CD4-positive, alpha-beta T cell treated with Interleukin-12 subunit alpha and Interleukin-12 subunit beta, for 1 hour (primary cell): ENCODE data around the gene ARGLU1.
"Not testable (repeated sequence)": the region's sequence is repeated elsewhere in the genome, so short reads cannot be mapped to it uniquely, and the experiment has no call there.

Experiments
- DNase-seq: peaks from one replicate; pipeline ENCODE4 v3.0.0-alpha.2; 2020

Gene ARGLU1

GRCh38 chr13:106567474-106568298 lies at the start of gene ARGLU1:
ARGLU1 (minus strand) TSS chr13:106568137; CDS start chr13:106567919, 218 bp downstream.
- peak; percentile 96 for DNase-seq

DNA sequence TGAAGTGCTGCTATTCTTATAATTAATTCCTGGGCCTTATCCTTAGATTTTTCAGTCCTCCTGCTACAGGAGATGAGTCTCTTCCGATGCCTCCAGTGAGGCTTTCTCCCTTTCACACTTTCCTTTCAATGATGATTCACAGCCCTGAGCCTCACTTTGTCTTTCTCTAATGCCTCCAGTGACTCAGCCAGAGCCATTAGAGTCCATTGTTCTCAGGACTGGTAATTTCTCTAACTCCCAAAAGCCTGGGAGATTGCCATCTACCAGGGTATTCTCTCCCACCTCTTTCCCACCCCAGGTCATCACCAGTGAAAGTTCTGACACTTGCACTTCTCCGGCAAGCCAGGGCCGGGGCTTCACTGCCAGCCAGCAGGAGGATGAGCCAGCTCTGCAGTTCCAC lies 49.6 kb upstream of the ARGLU1 start:
- no peak for DNase-seq

DNA sequence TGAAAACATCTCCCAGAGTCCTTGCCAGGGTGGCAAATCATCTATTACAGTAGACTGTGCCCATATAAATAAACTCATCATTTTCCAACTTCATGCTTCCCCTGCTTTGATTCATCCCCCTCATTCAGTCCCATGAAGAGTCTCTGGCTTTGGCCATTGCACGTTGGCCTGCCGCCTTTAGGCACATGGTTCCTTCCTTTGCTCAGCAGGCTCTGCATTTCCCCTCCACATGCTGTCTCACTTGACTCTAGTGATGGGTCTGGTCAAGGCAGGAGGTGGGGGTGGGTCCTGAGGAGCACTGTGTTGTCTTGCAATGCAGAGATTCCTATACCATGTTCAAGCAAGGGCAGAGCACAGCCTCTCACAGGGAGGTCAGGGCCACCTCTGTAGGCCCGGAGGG lies 48.8 kb upstream of the ARGLU1 start:
- DNase-seq, result no peak

DNA sequence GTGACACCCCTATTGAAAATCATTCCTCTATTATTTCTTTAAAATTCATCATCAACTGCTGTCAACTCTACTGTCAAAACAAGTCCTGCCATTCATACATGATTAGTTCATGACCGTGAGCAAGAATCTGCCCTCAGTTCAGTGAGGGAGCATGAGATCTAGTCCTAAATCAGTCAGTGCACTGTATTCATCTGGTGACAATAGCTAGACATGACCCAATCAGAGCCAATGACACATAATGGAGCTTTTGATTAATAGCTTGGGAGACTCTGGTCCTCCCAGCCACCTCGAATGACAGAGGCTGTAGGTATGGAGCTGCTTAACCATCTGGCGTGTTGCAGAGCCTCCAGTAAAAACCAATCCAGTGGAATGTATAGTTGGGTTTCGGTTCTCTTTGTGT lies 46.9 kb upstream of the ARGLU1 start:
- no peak for DNase-seq

DNA sequence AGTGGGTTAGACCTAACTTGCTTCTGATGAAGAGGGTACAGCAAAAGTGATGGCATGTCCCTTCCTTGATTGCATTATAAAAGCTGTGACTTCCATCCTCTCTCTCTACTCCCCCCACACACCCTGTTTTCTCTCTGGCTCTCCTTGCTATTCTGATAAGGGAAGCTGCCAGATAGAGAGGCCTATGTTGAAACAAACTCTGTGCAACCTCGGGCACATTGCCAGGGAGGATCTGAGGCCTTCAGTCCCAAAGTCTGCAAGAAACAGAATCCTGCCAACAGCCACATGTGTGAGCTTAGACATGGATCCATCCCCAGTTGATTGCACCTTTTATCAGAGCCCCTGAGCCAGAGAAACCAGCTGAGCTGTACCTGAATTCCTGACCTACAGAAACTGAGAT lies 44.8 kb upstream of the ARGLU1 start:
- no peak for DNase-seq

DNA sequence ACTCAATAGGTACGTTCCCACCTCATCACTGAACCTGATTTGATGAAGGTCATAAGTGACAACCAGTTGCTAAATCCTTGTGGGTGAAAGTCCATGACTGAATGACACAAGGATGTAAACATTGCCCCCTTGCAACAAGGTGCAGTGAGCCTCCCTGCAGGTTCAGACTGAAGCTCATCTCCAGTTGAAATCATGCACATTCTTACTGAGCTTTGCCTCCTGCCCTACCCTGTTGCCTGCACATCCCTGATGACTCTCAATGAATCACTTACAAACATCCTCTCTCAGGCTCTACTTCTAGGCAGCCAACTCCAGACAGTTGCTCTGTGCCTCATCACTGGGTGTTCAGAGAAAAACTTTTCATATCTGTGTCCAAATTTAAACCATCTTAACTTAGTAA lies 42.5 kb upstream of the ARGLU1 start:
- no peak for DNase-seq

DNA sequence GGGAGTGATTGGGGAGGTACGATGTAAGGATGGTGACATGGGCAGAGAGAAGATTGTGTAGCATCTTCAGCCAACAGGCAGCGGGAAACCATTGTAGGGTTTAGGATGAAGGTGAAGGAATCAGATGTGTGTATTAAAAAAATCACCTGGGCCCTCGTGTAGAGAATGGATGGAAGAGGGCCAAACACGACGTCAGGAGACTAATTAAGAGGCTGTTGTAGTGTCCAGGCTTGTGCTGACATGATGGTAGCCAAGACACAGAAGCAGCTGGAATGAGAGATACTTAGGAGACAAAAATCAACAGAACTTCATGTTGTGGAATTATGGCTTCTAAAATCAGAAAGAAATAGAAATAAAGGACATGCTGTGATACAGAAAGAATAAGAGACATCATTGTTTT lies 41.2 kb upstream of the ARGLU1 start:
- DNase-seq, result no peak

DNA sequence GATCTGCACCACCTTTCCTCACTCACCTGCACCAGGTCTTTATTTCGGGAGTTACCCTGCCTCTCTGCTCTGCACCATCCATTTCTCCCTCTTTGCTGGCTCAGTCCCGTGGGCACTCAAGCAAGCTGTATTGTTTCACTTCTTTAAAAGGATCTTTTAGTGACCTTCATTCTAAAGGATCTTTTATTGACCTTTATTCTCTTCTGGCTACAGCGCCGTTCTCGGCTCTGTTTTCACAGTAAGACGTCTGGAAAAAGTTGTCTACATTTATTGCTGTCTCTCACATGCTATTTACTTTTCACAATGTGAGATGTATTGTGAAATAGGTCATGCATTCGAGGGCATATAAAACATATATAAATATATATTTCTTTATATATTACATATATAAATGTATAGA lies 35.6 kb upstream of the ARGLU1 start:
- no peak for DNase-seq

DNA sequence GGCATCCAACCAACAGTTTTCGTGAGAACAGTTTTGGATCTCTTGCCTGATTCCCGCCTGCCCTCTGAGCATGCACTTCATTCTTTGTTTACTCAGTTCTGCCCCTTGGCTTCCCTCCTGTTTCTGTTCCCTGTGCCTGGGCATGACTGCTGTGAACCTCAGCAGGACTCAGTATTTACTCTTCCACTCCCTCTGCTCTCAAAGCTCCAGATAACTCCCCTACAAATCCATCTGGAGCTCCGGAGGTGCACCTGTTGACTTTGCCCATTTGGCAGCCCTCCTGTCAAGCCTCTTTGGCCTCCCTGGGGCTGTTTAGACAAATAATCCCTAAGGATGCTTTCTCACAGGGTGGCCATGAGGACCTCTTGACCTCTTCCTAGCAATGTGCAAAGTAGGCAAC lies 34.2 kb upstream of the ARGLU1 start:
- DNase-seq, result no peak

DNA sequence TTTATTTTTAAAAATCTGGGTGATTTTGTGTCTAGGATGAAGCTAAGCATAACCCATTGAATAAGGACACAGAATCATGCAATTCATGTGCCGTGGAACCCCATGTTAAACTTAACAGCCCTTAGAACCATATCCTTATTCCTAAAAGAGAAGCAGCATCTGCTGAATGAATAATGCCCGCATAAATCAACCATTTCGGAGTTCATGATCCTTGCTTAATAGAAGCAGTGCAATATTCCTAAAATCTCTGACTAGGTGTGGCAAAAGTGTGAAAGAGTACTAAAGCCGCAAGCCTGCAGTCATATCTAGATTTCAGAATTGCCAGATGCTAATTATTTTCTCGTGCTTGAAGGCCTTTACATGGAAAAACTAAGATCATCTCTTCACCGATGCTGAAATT lies 33.6 kb upstream of the ARGLU1 start:
- DNase-seq, result no peak

- not testable (repeated sequence) for DNase-seq
Observed at GRCh38 chr13:106600798-106601135, 32.8 kb upstream of the ARGLU1 start.

- no peak for DNase-seq
Observed at GRCh38 chr13:106599875-106600797, 32.2 kb upstream of the ARGLU1 start.

DNA sequence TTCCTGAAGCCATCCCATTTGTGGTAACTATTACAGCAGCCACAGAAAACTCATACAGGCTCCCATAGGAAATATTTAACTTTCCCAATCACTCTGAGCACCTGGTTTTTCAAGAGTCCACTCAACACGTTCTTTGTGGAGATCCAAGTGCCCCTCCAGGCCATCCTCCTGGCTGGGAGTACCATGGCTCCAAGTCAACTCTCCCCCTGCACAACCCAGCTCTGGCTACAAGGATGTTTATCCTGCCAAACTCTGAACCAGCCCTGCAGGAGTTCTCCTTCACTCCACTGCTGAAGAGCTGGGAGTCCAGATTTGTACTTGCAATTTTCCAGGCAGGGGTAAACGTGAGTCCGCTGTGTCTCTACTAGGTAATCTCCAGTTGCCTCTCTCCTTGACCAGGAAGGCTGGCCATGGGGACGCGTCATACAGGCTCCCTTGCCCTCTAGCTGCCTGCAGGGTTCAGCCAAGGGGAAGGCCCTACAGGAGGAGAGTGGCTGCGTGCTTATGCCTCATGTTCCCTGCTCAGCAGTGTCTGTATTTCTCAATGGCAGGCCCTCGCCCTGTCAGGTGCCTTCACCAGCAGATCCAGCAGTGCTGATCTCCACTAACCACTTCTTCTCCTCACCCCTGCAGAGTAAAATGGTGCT lies 29.9 kb upstream of the ARGLU1 start:
- DNase-seq, result no peak

- no peak for DNase-seq
Observed at GRCh38 chr13:106597186-106597585, 29.2 kb upstream of the ARGLU1 start.

GRCh38 chr13:106596275-106596937 lies 28.5 kb upstream of the ARGLU1 start:
- no peak for DNase-seq

GRCh38 chr13:106595625-106596024 lies 27.7 kb upstream of the ARGLU1 start:
- DNase-seq, result no peak

GRCh38 chr13:106594980-106595379 lies 27.0 kb upstream of the ARGLU1 start:
- no peak for DNase-seq

DNA sequence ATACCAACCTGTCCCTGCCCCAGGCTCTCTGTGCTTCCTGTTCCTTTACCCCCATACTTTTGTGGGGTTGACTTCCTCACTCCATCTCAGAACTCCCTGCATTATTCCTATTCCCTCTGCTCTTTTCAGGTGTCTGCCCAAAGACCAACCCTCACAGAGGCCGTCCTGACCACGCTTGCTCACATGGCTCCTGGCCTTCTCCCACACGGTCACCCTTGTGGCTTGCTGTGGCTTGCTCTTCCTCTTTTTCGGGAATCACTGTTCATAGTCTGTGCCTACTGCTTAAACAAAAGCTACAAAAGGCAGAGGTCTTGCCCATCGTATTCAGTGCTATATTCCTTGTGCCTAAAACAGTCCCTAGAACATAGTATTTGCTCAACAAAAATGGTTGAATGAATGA lies 25.2 kb upstream of the ARGLU1 start:
- DNase-seq, result no peak

DNA sequence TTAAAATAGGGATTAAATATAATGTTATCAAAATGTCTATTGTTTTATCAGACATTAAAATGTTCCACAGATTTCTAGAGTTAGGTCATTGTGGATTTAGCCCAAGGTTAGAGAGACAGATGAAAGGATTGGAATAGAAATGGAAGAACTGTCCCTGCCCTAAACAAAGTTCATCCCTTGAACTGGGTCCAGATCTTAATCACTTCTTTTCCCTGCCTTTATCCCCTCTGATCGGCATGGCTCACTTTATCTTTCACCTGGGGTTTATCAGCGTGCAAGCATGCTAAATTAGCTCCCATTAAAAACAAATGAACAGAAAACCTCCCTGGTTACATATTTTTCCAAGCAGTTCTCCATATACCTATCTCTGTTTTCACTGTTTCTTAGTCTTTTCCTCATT lies 23.4 kb upstream of the ARGLU1 start:
- no peak for DNase-seq

DNA sequence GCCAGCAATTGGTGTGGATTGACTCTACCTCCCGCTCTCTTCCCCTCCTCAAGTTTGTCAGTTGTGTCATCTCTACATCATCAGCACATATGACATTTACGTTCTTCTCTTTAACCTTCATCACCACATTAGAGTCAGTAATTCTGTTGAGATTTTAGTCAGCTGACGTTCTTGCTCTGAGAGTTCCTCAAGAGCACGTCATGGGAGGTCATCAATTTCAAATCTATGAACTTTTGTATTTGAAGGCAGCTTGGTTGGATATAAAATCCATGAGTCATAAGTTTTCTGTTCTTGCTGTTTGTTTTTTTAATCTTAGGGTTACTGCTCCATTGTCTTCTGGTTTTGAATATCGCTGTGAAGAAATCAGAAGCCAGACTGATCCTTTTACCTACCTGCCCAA lies 21.8 kb upstream of the ARGLU1 start:
- no peak for DNase-seq

DNA sequence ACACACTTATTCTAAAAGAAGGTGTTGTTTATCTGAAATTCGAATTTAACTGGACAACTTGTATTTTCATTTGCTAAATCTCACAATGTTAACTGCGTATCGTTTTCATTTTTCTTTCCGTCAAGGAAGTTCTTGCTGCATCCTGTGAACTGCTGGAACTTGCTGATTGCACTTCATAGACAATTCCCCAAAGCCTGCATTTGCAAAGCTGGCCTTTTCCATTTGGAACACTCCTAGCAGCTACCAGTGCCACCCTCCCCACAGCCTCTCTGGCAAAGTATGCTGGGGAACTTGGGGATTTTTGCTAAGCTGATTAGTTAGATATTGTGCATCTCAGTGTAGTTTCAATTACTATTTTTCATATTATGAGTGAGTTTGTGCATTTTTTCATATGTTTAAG lies 20.4 kb upstream of the ARGLU1 start:
- no peak for DNase-seq

DNA sequence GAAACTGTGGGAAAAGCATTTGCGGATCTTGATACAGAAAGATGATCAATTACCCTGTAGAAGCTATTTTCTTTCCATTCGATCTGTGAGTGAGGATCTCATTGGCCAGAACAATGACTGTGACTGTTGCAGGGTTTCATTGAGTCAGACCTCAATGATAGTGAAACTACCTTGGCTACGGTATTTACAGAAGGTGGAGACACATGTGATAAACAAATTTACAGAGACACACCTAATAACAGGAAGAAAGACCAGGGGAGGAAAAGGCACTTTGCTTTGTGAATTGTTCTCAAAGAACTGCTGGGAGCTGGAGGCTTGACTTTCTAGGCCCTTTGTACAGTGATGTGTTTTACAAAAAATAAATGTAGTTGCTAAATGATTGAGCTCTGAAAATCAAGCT lies 19.9 kb upstream of the ARGLU1 start:
- no peak for DNase-seq

- no peak for DNase-seq
Observed at GRCh38 chr13:106586648-106587166, 18.8 kb upstream of the ARGLU1 start.
